HG02610 (cell line): ENCODE results near the gene MYO16.
"Not testable (repeated sequence)": the region's sequence is repeated elsewhere in the genome, so short reads cannot be mapped to it uniquely, and the experiment has no call there.

Experiments used
- ATAC-seq: cut with Tn5 transposase; IDR thresholded peaks from one replicate; pipeline ENCODE4 v1.9.1; 2021; ENCODE audit warnings: mild to moderate bottlenecking, moderate library complexity; ENCODE audit not compliant: unreplicated experiment

MYO16 gene

GRCh38 chr13:108964606-108965005 is 335.2 kb downstream of the MYO16 start:
- ATAC-seq, result no peak

DNA sequence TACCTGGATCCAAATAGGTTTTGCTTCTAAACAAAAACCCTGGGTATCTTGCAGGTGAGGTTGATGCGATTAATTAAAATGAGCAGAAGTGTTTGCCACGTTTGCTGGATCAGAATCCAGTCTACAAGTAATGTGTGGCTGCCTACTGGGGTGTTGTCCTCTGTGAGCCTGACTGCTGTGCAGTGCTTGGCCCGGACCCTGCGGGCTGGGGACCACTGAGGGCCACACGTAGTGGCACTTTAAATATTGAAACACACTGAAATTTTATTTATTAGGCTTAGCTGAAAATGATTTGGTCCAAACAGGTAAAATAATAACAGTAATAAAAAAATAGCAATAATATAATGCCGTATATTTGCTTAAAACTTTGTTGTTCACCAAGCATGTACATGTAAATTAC is 338.0 kb downstream of the MYO16 start:
- no peak for ATAC-seq

- ATAC-seq, result no peak
These were observed 339.2 kb downstream of the MYO16 start for GRCh38 chr13:108968566-108968965.

- no peak for ATAC-seq
These were observed 345.3 kb downstream of the MYO16 start for GRCh38 chr13:108974686-108975085.

GRCh38 chr13:108980237-108980636 is 350.8 kb downstream of the MYO16 start:
- no peak for ATAC-seq

DNA sequence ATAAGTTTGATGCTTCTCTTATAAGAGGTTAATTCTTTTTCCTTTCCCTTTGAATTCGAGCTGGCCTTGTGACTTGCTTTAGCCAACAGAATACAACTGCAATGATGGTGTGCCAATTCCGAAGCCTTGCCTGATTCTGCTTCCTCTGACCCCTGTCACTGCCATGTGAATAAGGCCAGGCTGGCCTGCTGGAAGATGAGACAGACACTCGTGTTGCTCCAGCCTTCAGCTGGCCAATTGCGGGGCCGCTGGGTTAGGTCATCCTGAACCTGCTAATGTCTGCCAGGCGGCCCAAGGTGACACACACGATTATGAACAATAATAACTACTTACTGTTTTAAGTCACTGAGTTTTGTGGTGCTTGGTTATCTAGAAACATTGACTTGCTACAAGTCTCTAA is 352.0 kb downstream of the MYO16 start:
- ATAC-seq, result no peak

- ATAC-seq, result no peak
These were observed 353.9 kb downstream of the MYO16 start for GRCh38 chr13:108983273-108983672.

GRCh38 chr13:108984251-108984920 is 355.0 kb downstream of the MYO16 start:
- no peak for ATAC-seq

- no peak for ATAC-seq
These were observed 355.8 kb downstream of the MYO16 start for GRCh38 chr13:108985166-108985565.

- ATAC-seq, result no peak
These were observed 358.1 kb downstream of the MYO16 start for GRCh38 chr13:108987517-108987916.

DNA sequence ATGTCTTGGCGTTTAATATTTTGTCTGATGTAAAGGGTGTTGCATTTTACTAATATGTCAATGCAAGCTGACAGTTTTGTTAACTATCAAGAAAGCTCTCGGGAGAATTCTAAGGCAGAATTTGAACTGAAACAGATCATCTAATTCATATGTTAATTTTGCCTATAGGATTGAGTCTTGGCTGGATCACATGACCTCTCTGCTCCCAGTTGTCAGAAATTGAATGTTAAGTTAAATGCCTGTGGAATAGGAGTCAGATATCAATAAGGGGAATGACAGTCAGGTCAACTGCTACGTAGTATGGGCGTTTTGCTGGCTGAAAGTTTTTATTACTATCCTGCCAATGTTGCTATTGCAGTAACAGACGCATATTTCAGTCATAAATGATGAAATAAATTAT is 358.5 kb downstream of the MYO16 start:
- no peak for ATAC-seq

DNA sequence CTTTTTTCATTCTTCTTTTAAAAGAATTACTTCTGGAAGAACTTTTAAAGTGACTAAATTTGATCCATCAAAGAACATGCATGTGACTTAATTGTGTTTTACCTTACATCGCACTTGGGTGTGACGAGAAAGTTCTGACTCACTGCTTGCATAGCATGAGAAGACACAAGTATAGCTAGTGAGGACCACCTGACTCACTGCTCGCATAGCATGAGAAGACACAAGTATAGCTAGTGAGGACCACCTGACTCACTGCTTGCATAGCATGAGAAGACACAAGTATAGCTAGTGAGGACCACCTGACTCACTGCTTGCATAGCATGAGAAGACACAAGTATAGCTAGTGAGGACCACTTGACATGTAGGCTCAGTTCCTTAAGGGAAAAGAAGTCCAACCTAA is 362.0 kb downstream of the MYO16 start:
- not testable (repeated sequence) for ATAC-seq

GRCh38 chr13:108993346-108993745 is 363.9 kb downstream of the MYO16 start:
- no peak for ATAC-seq

- no peak for ATAC-seq
These were observed 367.0 kb downstream of the MYO16 start for GRCh38 chr13:108996430-108996829.

GRCh38 chr13:109000207-109000606 is 370.8 kb downstream of the MYO16 start:
- ATAC-seq, result no peak

DNA sequence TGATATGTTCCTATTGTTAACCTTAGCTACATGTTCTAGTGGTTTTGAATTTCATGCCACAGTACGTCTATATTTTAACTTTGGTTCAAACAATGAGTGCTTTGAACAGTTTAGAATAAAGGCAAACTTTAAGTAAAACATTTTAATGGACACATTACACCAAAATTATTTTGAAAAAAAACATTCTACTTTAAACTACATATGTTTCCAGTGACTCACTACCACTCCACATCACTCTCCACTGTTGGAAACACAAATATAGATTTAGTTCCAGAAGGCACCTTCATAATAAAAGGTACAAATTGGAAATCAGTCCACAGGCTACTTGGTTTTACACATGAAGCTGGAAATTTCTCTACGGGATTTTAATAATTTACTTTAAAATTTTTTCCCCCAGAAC is 373.5 kb downstream of the MYO16 start:
- no peak for ATAC-seq

GRCh38 chr13:109007946-109008345 is 378.5 kb downstream of the MYO16 start:
- ATAC-seq, result no peak

DNA sequence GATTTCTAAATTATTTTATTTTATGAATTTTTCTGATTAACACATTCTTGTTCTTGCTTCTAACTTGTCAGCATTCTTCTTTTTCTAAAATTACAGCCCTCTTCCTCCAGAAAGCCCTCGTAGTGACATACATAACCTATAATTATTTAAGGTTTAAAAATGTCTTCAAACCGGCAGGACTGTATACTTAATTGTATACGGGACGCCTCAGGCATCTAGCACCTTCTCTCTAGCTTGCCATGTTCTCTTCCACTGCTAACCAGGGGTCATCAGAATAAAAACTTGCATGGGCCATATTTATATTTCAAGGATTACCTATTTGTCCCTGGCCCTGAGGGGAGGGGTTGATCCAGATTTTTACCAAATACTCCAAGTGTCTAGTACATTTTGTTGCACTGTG is 380.3 kb downstream of the MYO16 start:
- ATAC-seq, result no peak

DNA sequence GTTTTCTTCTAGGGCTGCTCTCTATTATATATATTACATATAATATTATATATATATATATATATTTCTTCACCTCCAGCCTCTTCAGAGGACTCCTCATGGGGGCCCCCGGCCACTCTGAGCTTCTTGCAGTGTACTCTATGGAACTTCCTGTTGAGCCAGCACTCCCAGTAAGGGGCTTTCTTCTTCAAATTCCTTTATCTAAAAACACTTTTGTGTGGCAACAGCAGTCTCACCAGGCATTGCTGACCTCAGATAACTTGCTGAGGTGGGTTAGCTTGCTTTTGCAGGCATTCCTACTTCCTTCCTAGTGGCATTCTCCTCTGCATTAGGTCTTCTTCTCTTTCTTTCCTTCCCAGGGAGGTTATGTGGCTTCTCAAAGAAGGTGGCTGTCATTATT is 381.5 kb downstream of the MYO16 start:
- ATAC-seq, result no peak

DNA sequence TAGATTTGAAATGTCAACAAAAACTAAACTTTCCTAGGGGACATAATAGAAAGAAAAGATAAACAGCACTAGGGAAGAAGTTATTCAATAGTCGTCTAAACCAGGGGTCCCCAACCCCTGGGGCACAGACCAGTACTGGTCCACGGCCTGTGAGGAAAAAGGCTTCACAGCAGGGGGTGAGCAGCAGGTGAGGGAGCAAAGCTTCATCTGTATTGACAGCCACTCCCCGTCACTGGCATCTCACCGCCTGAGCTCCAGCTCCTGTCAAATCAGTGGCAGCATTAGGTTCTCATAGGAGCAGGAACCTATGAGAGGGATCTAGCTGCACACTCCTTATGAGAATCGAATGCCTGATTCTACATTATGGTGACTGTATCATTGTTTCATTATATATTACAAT is 382.7 kb downstream of the MYO16 start:
- ATAC-seq, result no peak

GRCh38 chr13:109021558-109021957 is 392.1 kb downstream of the MYO16 start:
- ATAC-seq, result no peak

GRCh38 chr13:109024611-109025010 is 395.2 kb downstream of the MYO16 start:
- ATAC-seq, result no peak

DNA sequence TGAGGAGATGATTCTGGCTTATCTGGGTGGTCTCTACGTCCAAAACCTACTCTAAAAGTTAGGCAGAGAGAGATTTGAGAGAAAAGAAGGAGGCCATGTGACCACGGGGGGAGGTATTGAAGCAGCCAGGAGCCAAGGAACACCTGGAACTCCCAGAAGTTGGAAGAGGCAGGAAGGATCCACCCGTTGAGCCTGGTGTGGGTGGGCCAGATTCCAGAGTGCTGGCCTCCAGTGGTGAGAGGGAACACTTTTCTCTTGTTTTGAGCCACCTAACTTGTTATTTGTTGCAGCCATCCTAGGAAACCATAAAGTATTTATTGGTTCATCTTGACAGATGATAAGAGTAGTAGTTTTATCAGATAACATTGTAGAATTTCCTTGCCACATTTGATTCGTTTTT is 396.9 kb downstream of the MYO16 start:
- ATAC-seq, result no peak
